Neuron (in vitro differentiated cells): ENCODE results near the gene CAMK2A.

Source experiments
- H2AFZ ChIP-seq: one replicate; pipeline ENCODE4 v1.6.1; 2013; ENCODE audit warnings: low read depth, mild to moderate bottlenecking, inconsistent platforms, low read length, moderate library complexity
- H3K27me3 ChIP-seq: one replicate; pipeline ENCODE4 v1.6.1; 2013; ENCODE audit warnings: low read length; ENCODE audit not compliant: insufficient read depth
- H3K36me3 ChIP-seq: one replicate; pipeline ENCODE4 v1.6.1; 2013; ENCODE audit warnings: low read length; ENCODE audit not compliant: insufficient read depth
- H3K4me1 ChIP-seq: one replicate; pipeline ENCODE4 v1.6.1; 2013; ENCODE audit warnings: low read length; ENCODE audit not compliant: insufficient read depth
- H3K4me3 ChIP-seq: 2 replicates; pipeline ENCODE4 v1.5.1; 2013; ENCODE audit warnings: mild to moderate bottlenecking, low read length, moderate library complexity
- H3K9me3 ChIP-seq: one replicate; pipeline ENCODE4 v1.6.1; 2013; ENCODE audit warnings: low read length

Gene CAMK2A

DNA sequence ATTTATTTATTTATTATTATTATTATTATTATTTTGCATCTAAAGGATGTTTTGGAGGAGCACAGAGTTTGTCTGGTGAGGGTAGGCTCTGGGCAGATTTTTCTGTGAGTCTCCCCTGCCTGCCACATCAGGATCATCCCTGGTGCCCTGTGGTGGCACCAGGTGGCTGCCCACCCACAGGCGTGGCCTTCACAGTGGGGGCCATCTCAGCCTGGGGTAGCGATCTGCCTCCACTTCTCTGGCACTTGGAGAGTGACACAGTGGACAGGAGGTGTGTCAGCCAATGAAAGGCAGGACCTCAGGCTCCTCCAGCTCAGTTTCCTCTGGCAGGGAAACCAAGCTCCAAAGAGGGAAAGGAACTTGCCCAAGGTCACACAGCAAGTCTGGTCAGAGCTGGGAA is 69.7 kb downstream of the CAMK2A start:
- no peaks in the 10 kb centered on the region for H3K27me3 ChIP-seq
- H3K4me3 ChIP-seq: no peak overlapping the region
- no peak overlapping the region for H2AFZ ChIP-seq
- no peaks in the 10 kb centered on the region for H3K9me3 ChIP-seq
- peaks cover 7% of the 10 kb centered on the region for H3K4me1 ChIP-seq
- no peaks in the 10 kb centered on the region for H3K36me3 ChIP-seq

DNA sequence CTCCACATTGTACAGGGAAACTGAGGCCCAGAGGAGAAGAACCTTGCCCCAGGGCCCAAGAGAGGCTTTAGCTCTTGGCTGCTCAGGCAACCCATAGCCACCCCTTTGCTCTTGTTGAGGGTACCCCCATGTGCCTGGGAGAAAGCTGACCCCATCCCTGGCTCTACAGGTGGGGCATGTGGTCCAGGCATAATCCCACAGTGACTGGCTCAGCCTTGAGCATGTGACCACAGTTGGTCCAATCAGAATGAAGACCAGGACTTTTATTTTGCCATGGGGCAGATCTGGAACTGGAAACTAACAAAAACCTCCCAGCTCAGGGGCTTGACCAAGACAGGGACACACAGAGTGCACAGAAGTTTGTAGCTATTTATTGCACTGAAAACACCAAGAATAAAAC is 70.4 kb downstream of the CAMK2A start:
- H3K9me3 ChIP-seq: no peaks in the 10 kb centered on the region
- no peaks in the 10 kb centered on the region for H3K27me3 ChIP-seq
- no peak overlapping the region for H2AFZ ChIP-seq
- no peaks in the 10 kb centered on the region for H3K36me3 ChIP-seq
- H3K4me1 ChIP-seq: peaks cover 1% of the 10 kb centered on the region
- no peak overlapping the region for H3K4me3 ChIP-seq

DNA sequence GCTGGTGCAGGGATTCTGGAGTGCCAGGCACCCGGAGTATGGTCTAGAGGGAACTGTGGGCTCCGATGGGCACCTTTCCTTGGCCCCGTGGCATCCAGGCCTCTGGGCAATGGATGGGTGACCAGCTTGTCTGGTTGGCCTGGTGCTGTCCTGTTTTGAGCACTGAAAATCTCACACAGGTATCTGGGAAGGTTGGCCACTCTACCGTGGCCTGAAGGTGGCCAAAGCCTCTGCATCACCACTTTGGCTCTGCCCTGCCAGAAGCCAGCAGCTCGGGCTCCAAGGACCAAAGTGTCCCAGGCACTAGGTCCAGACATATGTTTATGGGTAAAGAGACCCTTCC is 70.9 kb downstream of the CAMK2A start:
- Histone ChIP-seq H3K4me3 (no peak overlapping the region), H3K9me3 (no peaks in the 10 kb centered on the region)

DNA sequence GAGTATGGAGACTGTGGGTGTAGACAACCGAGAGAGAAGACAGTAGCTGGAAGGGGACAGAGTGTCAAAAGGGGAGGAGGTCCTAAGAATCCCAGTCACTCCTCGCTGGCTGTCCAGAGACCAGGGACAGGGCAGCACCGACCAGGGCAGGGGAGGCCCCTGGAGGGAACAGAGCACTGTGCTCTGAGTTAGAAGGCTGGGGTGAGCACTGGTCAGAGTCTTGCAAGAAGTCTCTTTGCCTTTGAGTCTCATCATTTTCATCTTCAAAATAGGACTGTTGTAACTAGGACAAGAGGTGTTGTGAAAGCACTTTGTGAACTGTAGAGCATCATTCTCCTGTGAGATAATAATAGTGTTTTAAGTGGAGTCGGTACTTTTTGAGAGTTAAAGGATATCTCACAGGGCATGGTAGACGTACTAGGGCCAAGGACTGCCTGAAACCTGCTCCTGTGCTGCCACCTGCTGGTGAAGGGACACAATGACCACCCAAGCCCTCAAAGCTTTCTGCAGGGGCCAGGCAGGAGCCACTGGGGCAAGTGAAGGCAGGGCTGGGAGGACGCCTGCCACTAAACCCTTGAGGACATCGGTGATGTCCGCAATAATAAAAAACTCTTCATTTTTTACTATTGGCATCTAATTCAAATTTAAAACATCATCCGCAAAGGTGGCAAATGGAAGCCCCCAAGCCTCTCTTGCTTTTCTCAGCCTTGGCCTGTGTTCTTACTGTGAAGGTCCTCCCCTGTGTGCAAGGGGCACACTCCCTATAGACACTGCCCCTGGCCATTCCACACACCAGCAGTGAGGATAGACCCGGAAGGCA is 71.5 kb downstream of the CAMK2A start:
- Histone ChIP-seq H2AFZ (no peak overlapping the region), H3K9me3 (no peaks in the 10 kb centered on the region), H3K4me1 (no peaks in the 10 kb centered on the region), H3K27me3 (peaks cover 3% of the 10 kb centered on the region), H3K4me3 (no peak overlapping the region), H3K36me3 (no peaks in the 10 kb centered on the region)

More for the DNA sequence above, 70.9 kb downstream of the CAMK2A start:
- Histone ChIP-seq H3K27me3 (no peaks in the 10 kb centered on the region), H3K36me3 (no peaks in the 10 kb centered on the region), H2AFZ (no peak overlapping the region), H3K4me1 (no peaks in the 10 kb centered on the region)

DNA sequence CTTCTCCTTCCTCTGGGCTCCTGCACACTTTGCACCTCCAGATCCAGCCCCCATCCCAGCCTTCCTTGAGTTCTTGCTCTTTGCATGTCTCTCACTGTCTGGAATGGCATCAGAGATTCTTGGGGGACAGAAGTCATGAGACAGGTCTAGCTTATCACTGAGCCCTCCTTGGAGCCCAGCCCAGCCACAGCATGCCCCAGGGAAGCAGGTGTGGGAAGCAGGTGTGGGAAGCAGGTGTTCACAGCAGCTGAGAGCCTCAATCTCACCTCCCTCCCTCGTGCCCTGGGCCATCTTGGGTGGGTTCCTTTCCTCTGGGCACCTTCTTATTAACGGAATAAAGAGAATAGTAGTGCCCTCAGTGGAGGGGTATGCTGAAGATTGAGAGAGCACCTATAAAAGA is 72.5 kb downstream of the CAMK2A start:
- Histone ChIP-seq H2AFZ (no peak overlapping the region), H3K4me3 (no peak overlapping the region), H3K9me3 (no peaks in the 10 kb centered on the region), H3K4me1 (no peaks in the 10 kb centered on the region), H3K27me3 (peaks cover 7% of the 10 kb centered on the region), H3K36me3 (no peaks in the 10 kb centered on the region)

DNA sequence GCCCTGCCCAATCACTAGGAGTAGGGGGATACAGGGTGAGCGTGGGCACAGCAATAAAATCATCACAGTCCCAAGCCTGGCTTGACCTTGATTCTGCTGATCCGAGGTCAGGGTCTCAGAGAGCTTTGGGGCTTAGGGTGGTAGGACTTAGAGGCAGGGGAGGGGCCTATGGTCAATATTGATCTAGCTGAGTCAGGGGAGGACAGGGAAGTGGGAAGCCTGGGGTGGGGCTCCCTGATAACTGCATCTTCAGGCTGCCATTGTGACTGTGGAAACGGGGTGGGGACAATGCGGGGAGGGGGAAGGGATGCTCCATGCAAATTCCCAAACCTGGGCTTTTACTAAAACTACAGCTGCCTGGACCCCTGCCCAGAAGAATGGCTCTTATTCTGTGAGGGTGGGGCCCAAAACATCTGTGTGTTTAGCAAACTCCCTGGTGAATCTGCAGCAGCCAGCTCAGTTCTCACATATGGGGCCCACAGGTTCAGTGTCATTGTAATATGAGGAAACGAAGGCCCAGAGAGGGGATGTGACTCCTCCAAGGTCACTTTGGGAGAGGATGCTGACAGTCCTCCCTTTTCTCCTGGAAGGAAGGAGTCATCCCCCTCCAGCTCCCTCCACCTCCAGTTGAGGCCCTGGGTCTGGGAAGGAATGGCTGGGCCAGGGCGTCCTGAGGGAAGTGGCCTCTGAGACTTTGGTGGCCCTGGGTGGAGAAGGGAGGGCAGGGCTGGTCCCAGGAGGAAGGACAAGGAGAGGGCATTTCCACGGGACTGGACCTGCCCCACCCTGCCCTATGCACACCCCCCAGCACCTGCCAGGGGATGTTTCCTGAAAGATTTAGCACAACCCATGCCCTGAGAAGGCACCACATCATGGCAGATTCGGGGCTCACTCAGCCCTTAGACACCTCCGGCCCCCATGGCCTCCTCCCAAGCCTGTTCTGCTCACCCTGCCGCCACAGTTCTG is 73.3 kb downstream of the CAMK2A start:
- Histone ChIP-seq H3K36me3 (no peaks in the 10 kb centered on the region), H3K4me3 (no peak overlapping the region), H3K9me3 (no peaks in the 10 kb centered on the region)

DNA sequence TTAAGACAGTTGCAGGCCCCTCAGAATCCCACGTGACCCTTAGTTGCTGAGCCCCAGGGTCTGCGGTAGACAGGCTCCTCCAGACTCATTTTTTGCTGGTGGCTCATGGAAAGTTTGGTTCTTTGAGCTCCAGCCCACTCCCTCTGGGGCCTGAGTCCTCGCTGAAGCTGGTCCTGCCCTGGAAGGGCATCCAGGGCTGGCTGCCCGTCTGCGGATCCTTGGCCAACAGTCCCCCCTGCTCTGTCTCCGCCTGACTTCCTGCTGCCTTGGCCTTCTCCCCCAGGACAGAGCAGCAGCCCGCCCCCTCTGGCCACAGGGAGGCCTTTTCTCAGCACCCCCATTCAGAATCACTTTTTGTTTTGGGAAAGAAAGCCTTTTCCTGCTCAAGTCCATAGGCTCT is 75.3 kb downstream of the CAMK2A start:
- H3K27me3 ChIP-seq: peaks cover 13% of the 10 kb centered on the region
- H3K4me3 ChIP-seq: no peak overlapping the region
- no peaks in the 10 kb centered on the region for H3K36me3 ChIP-seq
- no peak overlapping the region for H2AFZ ChIP-seq
- peaks cover 6% of the 10 kb centered on the region for H3K4me1 ChIP-seq
- H3K9me3 ChIP-seq: no peaks in the 10 kb centered on the region

More for the DNA sequence above, 73.3 kb downstream of the CAMK2A start:
- peaks cover under 1% of the 10 kb centered on the region for H3K4me1 ChIP-seq
- H2AFZ ChIP-seq: no peak overlapping the region
- H3K27me3 ChIP-seq: peaks cover 7% of the 10 kb centered on the region

DNA sequence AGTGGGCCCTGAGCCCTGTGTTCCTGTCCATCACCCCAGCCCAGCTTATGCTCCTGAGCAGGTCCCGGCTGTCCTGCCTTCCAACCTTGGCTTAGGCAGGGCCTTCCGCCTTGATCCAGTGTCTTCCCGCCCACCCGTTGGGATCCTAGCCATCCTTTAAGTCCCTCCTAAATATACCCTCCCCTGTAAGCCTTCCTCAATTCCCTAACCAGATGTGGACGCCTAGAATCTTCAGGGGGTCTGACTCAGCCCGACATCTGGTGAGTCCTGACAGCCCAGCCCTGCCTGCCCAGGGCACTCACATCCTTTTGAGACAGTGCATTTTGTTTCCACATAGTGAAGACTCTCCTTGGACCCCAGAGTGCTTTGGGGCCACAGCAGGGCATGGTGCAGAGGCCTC is 76.0 kb downstream of the CAMK2A start:
- H3K36me3 ChIP-seq: no peaks in the 10 kb centered on the region
- no peak overlapping the region for H3K4me3 ChIP-seq
- peaks cover 16% of the 10 kb centered on the region for H3K27me3 ChIP-seq
- no peak overlapping the region for H2AFZ ChIP-seq
- no peaks in the 10 kb centered on the region for H3K9me3 ChIP-seq
- H3K4me1 ChIP-seq: peaks cover 6% of the 10 kb centered on the region

DNA sequence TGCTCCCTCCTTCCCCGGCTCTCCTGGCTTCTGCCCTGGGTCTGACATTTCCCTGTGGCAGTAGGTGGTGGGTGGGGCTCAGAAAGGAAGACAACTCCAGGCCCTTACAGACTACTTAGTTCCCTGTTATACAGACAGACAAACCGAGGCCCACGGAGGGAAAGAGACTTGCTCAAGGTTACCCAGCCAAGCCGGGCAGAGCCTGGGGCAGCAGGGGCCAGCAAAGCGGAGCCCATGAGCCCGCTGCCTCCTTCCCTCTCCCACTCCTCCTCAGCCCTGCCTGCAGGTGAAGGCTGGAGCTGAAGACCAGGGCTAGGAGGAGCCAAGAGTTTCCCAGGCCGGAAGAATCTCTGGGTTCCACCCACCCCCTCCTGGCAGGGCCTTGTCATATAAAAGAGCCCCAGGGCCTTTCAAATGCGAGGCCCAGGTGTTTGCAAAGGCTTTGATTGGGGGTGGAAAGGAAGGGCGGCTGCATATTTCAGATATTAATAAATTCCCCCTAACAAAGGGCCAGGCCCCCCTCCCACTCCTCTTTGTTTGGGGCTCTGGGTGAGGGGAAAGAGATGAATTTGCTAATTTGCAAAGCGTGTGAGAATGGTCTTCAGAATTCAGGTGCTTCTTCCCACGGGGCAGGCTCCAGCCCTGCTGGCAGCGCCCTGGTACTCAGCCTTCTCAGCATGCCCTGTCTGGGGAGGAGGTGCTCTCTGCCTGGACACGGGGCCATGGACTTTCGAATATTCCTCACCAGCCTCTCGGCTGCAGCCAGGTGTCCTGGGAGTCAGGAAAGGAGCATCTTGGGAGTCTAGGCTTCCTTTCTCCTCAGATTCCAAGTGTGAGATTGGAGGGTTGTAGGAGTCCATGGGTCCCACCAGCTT is 78.2 kb downstream of the CAMK2A start:
- Histone ChIP-seq H3K9me3 (no peaks in the 10 kb centered on the region), H3K36me3 (no peaks in the 10 kb centered on the region), H2AFZ (no peak overlapping the region), H3K27me3 (peaks cover 20% of the 10 kb centered on the region), H3K4me3 (no peak overlapping the region), H3K4me1 (peaks cover 6% of the 10 kb centered on the region)

DNA sequence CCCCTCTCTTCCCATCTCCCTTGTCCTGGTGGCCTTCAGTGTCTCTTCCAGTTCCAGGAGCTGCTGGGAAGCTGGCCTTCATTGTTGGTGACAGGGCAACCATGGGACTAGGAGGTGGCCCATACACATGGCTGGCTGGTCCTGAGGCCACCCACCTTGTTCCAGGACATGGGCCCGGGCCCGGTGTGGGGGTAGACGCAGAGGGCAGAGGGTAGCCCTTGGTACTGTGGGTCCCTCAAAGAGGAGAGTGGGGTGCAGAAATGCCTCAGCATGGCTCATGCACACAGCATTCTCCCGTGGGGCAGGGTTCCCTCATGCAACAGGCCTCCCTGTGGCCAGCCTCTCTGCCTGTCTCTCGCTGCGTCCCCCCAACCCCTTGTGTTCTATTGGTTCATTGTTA is 78.9 kb downstream of the CAMK2A start:
- peaks cover 6% of the 10 kb centered on the region for H3K4me1 ChIP-seq
- H3K27me3 ChIP-seq: peaks cover 20% of the 10 kb centered on the region
- no peaks in the 10 kb centered on the region for H3K9me3 ChIP-seq
- no peak overlapping the region for H2AFZ ChIP-seq
- H3K36me3 ChIP-seq: no peaks in the 10 kb centered on the region
- H3K4me3 ChIP-seq: no peak overlapping the region

DNA sequence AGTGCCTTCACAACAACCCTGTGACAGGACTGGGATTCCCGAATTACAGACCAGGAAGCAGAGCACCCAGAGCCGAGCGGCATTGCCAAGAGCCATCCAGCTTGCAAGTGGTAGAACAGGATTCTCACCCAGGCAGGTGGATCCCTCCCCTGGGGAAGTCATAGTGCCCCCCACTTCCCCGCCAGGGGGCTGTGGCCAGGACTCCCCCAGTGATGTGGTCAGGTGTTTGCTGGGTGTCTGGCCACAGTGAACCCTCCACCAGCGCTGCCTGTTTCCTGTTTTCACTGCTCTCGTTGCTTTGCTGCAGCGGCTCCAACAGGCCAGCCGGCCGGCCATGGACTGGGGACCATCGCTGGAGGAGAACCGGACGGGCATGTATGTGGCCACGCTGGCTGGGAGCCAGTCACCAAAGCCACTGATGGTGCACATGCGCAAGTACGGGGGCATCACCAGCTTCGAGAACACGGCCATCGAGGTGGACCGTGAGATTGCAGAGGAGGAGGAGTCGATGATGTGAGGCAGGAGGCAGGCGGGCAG is 80.4 kb downstream of the CAMK2A start:
- Histone ChIP-seq H3K36me3 (no peaks in the 10 kb centered on the region), H3K4me1 (peaks cover 6% of the 10 kb centered on the region), H2AFZ (no peak overlapping the region), H3K27me3 (peaks cover 20% of the 10 kb centered on the region), H3K4me3 (no peak overlapping the region), H3K9me3 (no peaks in the 10 kb centered on the region)

DNA sequence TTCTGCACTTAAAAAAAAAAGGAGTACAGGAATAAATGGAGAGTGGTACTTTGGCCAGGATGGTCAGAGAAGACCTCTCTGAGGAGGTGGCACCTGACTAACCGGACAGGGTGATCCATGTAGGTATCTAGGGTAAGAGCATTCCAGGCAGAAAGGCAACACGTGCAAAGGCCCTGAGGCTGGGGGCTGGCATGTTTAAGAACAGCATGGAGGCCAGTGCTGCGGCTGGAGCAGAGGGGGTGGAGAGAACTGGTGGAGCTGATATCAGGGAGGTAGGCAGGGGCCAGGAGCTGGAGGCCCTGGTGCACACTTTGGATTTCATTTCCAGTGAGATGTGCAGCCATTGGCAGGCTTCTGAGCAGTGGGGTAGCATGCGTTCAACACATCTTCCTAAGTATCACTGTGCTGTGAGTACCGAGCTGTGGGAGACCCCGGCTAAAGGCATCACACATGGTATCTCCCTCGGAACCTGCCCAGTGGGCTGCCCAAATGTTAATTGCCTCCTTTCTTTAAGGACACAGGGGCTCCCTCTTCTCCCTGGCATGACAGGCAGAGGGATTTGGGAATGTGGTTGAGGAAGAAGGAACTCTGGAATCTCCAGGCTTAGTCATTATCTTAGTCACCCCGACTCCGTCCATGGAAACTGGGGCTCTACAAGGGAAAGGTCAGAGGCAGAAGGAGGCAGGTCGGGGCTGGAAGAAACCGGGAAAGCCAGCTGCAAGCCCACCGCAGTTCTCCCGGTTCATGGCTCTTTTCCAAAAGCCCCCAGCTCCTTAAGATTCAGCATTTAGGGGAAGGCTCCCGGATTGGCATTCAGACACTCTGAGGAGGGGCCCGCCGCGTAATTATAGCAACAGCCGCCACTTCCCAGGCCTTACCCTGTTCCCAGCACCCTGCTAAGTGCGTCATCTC is 81.1 kb downstream of the CAMK2A start:
- no peaks in the 10 kb centered on the region for H3K36me3 ChIP-seq
- H3K4me3 ChIP-seq: no peak overlapping the region
- peaks cover 19% of the 10 kb centered on the region for H3K27me3 ChIP-seq
- H3K9me3 ChIP-seq: no peaks in the 10 kb centered on the region
- H2AFZ ChIP-seq: no peak overlapping the region
- peaks cover 6% of the 10 kb centered on the region for H3K4me1 ChIP-seq
